HG03103 (cell line): Measurements from ENCODE around the gene OR10A6.

Experiments used
- ATAC-seq: cut with Tn5 transposase; IDR thresholded peaks from one replicate; pipeline ENCODE4 v1.9.1; 2021; ENCODE audit warnings: low read depth; ENCODE audit not compliant: unreplicated experiment

OR10A6 gene

DNA sequence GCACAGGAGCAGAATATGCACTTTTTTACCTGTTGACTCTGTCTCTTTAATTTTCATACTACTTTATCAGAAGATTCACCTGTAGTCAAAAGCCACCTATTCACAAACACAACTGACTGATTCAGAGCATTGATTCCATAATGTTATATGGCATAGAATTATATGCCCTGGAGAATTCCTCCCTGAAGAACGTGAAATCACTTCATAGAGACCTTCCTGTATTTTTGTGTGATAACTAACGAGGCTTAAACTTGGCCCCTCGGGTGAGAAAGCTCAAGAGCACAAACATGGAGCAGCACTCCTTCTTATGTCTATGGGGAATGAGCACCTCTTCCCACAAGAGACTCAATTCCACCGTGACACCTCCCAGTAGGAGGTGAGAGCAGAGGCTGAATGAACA is at the start of gene OR10A6:
OR10A6 (minus strand) TSS at position 101 of the 400 bp plus-strand sequence. CDS start 2,606 bp downstream, outside the sequence.
- ATAC-seq = no peak

GRCh38 chr11:7977232-7977917 is 46.3 kb upstream of the OR10A6 start:
- no peak for ATAC-seq

DNA sequence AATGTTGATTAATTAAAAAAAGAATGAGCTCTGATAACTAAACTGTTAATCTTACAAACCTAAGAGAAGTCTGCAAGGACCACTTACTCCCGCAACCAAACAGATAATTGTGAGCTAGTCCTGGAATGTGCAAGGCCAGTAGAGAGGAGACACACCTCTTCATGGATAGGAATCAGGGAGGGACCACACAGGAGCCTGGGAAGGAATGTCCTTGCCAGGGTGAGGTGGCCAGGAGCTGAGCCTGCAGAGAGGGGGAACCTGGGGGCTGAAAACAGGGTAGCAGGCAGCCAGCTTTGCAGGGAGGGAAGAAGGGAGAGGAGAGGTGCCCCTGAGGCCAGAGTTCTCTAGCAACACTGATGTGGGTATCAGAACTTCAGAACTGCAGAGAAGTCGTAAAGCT is 43.6 kb upstream of the OR10A6 start:
- no peak for ATAC-seq

DNA sequence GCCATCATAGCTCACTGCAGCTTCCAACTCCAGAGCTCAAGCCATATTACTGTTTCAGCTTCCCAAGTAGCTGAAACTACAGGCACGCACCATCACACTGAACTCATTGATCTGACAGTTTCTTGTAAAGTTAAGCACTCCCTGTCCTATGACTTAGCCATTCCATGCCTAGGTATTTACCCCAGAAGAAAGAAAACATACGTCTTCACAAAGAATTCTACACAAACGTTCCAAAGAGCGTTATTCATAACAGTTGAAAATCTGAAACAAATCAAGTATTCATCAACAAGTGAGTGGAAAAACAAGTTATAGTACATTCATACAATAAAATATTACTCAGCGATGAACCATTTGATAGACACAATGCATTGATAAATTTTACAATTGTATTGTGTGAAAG is 41.9 kb upstream of the OR10A6 start:
- no peak for ATAC-seq

- ATAC-seq = no peak
Observed at GRCh38 chr11:7971846-7972245, 40.8 kb upstream of the OR10A6 start.

DNA sequence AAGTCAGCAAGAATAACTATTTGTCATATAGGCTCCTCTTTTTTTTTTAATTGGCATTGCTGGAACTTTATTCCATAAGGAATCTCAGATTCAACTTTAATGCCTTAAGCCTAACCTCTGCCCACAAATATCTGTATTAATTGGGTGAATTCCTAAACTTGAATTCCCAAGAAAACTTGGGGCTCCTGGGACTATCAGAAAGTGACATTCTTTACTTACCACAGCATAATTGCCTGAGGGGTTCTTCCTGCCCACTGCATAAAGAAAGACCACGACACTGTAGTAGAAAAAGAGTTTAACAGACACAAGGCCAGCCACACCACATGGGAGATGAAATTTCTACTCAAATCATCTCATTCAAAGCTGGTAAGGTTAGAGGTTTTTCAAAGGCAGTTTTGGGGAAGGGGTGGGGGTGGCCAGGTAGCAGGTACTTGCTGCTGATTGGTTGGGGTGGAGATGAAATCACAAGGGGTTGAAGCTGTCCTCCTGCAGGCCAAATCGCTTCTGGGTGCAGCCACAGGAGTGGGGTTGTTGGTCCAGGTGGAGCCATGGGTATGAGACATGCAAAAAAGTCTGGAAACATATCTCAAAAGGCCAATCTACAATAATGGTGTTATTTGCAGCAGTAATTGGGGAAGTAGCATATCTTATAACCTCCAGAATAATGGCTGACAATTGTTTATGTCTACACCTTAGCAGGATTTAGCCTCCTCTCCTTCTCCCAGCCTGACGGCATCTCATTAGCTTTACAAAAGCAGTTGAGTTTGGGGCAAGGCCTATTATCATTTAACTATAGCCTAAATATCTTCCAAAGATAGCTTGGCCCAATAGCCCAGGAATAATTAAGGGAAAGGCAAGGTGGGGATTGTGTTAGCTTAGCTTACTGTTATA is 38.9 kb upstream of the OR10A6 start:
- no peak for ATAC-seq

DNA sequence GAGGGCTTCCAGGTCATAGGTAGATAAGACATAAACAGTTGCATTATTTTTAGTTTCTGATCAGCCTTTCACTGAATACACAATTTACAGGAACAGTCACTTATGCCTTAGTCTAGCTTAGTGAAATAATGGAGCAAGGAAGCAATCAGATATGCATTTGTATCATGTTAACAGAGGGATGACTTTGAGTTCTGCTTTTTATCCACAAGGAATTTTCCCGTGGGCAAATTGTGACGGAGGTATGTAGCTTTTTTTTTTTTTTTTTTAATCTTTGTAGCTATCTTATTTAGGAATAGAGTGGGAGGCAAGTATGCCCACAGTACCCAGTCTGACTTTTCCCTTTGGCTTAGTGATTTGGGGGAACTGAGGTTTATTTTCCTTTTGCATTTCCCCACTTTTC is 37.6 kb upstream of the OR10A6 start:
- ATAC-seq = no peak

GRCh38 chr11:7967826-7968225 is 36.8 kb upstream of the OR10A6 start:
- no peak for ATAC-seq

DNA sequence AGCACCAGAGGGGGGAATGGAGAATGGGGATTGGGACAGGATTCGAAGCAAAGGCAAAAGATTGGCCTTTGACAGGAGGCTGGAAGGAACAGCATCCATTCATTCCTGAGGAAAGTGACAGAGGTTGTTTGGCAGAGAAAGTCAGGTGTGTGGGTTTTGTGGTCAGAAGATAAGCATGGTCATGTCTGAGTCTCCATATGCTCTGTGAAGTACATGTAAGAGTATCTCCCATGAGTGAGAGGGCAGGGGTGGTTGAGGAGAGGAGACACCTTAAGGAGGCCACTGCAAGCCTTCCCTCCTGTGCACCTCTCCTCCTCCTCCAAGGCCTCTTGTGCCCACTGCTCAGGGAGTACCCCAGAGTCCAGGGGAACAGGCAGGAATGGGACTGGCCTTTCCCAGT is 36.0 kb upstream of the OR10A6 start:
- no peak for ATAC-seq

- ATAC-seq = no peak
Observed at GRCh38 chr11:7965386-7965785, 34.3 kb upstream of the OR10A6 start, which contains the start of gene NLRP10. TSS of gene NLRP10 (minus strand) at chr11:7965447. CDS start at chr11:7963495, 1,952 bp downstream.

DNA sequence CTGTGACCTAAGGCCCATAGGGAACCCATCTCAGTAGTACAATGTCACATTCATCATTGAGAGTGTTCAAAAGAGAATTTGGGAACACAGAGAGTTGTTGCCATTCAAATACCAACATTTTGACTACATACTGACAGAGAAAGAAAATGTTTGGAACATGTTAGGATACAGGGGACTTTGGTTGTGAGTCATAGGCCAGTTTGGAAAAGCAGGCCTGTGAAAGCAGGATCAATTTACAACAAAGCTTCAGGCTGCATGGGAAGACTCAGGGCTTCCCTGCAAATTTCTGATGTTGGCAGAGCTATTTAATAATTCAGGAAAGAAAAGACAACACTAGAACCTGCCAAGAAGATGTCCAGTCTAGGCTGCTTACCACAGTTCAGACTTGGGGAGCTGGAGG is 33.8 kb upstream of the OR10A6 start:
- no peak for ATAC-seq

DNA sequence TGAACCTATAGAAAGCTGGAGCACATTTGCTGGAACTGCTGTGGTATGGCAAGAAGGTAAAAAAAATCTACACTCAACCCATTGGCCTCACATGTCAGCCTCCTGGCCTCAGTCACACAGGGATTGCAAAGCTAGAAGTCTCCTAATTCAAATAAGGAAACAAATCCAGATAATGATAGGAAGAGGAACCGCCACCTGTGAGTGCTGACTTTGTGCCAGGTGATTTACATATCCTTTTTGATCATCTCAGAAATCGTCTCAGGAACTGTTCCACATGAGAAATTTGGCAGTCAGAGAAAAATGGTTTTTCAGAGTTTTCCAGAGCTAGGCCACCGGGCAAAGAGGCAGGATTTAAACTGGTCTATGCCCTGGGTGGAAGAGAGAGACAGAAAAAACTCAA is 33.2 kb upstream of the OR10A6 start:
- ATAC-seq = no peak

DNA sequence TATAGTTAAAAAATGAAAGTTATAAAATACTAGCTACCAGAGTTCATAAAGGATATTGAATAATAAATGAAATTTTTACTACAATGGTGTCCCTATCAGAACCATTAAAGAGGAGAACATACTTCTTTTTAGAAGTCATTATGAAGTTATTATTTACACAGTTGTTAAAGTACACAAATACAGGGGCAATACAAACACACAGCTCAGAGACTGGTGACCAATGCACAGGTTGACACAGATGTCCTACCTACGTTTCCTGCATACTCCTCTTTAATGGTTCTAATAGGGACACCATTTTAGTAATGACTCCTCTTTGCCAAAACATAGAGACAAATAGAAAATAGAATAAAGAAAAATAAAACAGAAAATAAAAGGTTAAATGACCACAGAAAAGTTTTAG is 24.1 kb upstream of the OR10A6 start:
- ATAC-seq = no peak

DNA sequence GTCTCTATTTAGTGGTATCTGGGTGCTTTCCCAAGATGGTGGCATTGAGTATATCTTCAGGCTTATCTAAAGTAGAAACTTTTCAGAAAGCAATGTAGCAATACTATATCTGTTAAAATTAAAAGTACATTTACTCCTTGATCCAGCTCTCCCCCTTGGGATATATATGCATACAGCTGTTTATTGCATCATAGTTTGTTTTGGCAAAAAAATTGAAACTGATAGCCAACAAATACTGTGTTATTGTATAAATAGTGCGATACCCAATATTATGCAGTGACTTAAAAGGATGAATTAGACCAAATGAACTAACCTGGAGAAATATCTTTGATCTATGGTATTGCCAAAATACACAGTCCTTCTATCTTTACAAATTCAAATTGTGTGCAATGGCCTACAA is 18.9 kb upstream of the OR10A6 start:
- ATAC-seq = no peak

DNA sequence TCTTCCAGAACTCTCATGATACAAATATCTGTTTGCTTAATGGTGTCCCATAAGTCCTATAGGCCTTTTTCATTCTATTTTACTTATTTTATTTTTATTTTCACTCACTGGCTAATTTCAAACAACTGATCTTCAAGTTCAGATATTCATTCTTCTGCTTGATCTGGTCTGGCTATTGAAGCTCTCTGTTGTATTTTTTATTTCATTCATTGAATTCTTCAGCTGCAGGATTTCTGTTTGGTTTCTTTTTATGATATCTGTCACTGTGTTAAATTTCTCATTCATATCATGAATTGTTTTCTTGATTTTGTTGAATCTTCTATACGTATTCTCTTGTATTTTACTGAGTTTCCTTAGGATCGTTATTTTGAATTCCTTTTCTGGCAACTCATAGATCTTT is 13.1 kb upstream of the OR10A6 start:
- ATAC-seq = no peak

DNA sequence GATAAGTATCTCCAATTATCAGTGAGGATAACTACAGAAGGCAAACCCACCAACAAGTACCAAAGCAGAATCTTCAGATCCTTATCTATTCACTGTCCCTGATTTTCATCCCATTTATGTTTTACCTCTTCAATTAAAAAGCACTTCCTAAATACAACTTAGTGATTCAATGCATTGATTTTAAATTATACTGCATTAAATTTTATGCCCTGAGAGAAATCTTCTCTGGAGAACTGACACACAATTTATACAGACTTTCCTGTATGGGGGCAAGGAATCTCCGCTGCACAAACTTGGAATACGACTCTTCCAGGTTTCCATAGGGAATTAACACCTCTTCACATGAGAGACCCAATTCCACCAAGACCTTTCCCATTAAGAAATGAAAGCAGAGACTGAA is 10.5 kb upstream of the OR10A6 start, which contains the start of gene OR10A3:
OR10A3 (minus strand) TSS at position 101 of the 400 bp plus-strand sequence. CDS start 2,188 bp downstream, outside the sequence.
- no peak for ATAC-seq

GRCh38 chr11:7941146-7941545 is 10.1 kb upstream of the OR10A6 start:
- no peak for ATAC-seq

- no peak for ATAC-seq
Observed at GRCh38 chr11:7936615-7937014, 5.5 kb upstream of the OR10A6 start.

DNA sequence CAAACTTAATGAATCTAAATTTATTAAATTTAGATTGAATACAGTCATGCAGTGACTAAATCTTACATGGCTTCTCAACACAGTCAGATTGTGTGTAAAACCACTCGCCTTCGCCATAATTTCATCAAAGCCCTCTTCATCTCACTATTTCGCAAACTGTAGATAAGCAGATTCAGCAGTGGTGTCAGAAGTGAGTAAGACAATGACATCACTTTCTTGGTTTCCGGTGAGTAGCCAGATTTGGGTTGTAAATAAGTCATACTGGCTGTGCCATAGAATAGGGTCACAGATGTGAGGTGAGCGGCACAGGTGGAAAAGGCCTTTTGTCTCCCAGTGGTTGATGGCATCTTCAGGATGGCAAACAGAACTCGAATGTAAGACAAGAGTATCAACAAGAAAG is 3.4 kb downstream of the OR10A6 start:
- no peak for ATAC-seq

DNA sequence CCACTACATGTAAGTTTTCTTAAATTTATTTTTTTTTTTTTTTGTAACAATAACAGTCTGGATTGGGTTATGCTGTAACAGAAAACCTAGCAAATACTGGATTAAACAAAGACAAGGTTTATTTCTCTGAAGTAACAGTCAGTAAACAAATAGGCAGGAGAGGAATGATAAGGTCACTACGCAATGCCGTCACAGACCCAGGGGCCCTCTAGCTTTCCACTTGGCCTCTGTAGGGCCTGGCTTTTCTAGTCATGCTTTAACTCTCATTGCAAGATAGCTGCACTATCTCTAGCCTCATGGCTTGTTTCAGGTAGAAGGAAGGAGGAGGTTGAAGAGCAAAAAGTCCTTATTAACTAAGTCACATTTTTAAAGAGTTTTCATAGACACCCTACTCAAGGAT is 6.5 kb downstream of the OR10A6 start:
- ATAC-seq = no peak

DNA sequence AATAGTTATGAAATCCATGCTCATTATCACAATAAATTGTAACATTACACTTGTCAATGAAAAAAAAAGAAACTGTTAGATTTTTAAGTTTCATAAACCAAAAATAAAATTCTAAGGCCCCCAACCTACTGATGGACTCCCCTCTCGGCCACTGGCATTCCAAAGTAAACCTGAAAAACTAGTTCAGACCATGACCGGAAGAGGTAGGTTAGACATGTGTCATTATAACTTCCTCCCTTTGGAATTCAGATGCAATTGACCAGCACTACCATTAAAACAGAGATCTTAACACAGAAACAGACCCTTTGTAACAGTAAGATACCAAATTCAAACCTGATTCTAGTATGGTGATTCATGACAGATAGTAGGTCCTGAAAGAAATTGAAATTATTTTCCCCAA is 12.9 kb downstream of the OR10A6 start:
- ATAC-seq = no peak

DNA sequence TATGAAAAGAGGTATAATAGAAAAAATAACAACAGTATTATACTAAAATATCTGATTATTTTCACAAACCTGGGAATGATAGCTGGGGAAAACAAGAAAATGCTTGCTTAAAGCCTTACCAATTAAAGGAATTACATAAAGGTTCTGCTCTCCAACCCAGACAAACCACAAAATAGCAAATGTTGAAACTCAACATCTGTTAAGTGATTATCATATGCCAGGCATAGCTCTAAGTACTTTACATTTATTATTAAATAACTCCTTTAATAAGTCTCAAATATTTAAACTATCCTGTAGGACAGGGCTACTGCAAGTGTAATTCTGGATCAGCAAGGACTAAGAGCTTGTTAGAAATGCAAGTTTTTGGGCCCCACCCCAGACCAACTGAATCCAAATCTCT is 20.1 kb downstream of the OR10A6 start:
- ATAC-seq = no peak
